HG02571 (cell line): ENCODE measurements around the gene THOC6.

Experiments used
- ATAC-seq: cut with Tn5 transposase; IDR thresholded peaks from one replicate; pipeline ENCODE4 v1.9.1; 2021; ENCODE audit warnings: mild to moderate bottlenecking, moderate library complexity; ENCODE audit not compliant: unreplicated experiment

Gene THOC6

GRCh38 chr16:3014971-3015370 is 8.9 kb upstream of the THOC6 start:
- ATAC-seq = no peak

- no peak for ATAC-seq
Observed at GRCh38 chr16:3015865-3016521, 7.8 kb upstream of the THOC6 start.

GRCh38 chr16:3017344-3017743 is 6.5 kb upstream of the THOC6 start:
- no peak for ATAC-seq

- ATAC-seq = no peak
Observed at GRCh38 chr16:3017794-3018506, 5.9 kb upstream of the THOC6 start, which contains the start of gene CLDN6. CLDN6 (minus strand) TSS chr16:3018183; CDS start chr16:3016021, 2,162 bp downstream.

GRCh38 chr16:3019594-3020246 is 4.1 kb upstream of the THOC6 start:
- ATAC-seq = no peak

GRCh38 chr16:3020247-3020603 is 3.6 kb upstream of the THOC6 start, which contains the start of gene TNFRSF12A:
TNFRSF12A (plus strand) TSS chr16:3020368; CDS start chr16:3020398, 30 bp downstream.
- no peak for ATAC-seq

- no peak for ATAC-seq
Observed at GRCh38 chr16:3020604-3021448, 3.0 kb upstream of the THOC6 start.

GRCh38 chr16:3021449-3022207 is 2.2 kb upstream of the THOC6 start:
- ATAC-seq = no peak

GRCh38 chr16:3022208-3022683 is 1.6 kb upstream of the THOC6 start:
- ATAC-seq = no peak

- no peak for ATAC-seq
Observed at GRCh38 chr16:3022684-3023414, 986 bp upstream of the THOC6 start.

GRCh38 chr16:3023415-3023668 is 493 bp upstream of the THOC6 start:
- ATAC-seq = no peak

- ATAC-seq = no peak
Observed at GRCh38 chr16:3025032-3026002, 1.5 kb downstream of the THOC6 start.

GRCh38 chr16:3026003-3026378 is 2.2 kb downstream of the THOC6 start:
- ATAC-seq = no peak

GRCh38 chr16:3026609-3027488 is 3.0 kb downstream of the THOC6 start:
- no peak for ATAC-seq

GRCh38 chr16:3027489-3027795 is 3.6 kb downstream of the THOC6 start:
- no peak for ATAC-seq

- no peak for ATAC-seq
Observed at GRCh38 chr16:3027983-3028715, 4.3 kb downstream of the THOC6 start.

- ATAC-seq = no peak
Observed at GRCh38 chr16:3028716-3029319, 5.0 kb downstream of the THOC6 start.
